A673 (cell line): Measurements from ENCODE around the gene FBXW8. TPM values are rescaled to one million over a fixed set of nuclear protein-coding genes. Genes with fewer than 3 reads are reported as not detected.

ENCODE experiments used
- Bru-seq: library from RNA; stranded (reverse); fragments of 400-500 nt; gene quantifications from one replicate; lab custom pipeline; 2021; lab: Mats Ljungman, UMichigan
- BruChase-seq, 2 experiments: library from RNA; stranded (reverse); fragments of 400-500 nt; gene quantifications; one replicate each; lab custom pipeline; 2021; lab: Mats Ljungman, UMichigan
- BruUV-seq: library from RNA; stranded (reverse); fragments of 400-500 nt; replicated peaks from 2 replicates; lab custom pipeline; 2021; lab: Mats Ljungman, UMichigan
- CTCF ChIA-PET: fragments of 300-600 bp; sonication (Branson Sonifier 250); formaldehyde crosslinking; loops from one replicate; lab custom pipeline; 2022; ENCODE audit warnings: antibody characterized with exemption; lab: Charles Lee
- POLR2A ChIA-PET: fragments of 300-600 bp; sonication (Branson Sonifier 250); formaldehyde crosslinking; loops from one replicate; lab custom pipeline; 2022; ENCODE audit warnings: antibody characterized with exemption; ENCODE audit not compliant: low non-redundant PET; lab: Charles Lee
- DNase-seq: peaks from one replicate; pipeline ENCODE4 v3.0.0-alpha.2; 2015; ENCODE audit warnings: low spot score
- H3K27ac ChIP-seq: fragments of 200-600 bp; sonication (generic); 2 replicates; pipeline ENCODE4 v1.5.1; 2016; ENCODE audit warnings: mixed run types, low read depth, mild to moderate bottlenecking, mixed read lengths, antibody characterized with exemption, low read length; ENCODE audit not compliant: poor library complexity, severe bottlenecking
- H3K27me3 ChIP-seq: fragments of 200-600 bp; sonication (generic); replicated peaks from 2 replicates; pipeline ENCODE4 v1.6.1; 2017; ENCODE audit warnings: mixed run types, low read depth, mild to moderate bottlenecking, mixed read lengths, antibody characterized with exemption, low read length; ENCODE audit not compliant: insufficient read depth, poor library complexity
- H3K36me3 ChIP-seq: fragments of 200-600 bp; sonication (generic); 2 replicates; pipeline ENCODE4 v1.6.1; 2016; ENCODE audit warnings: mixed run types, mild to moderate bottlenecking, mixed read lengths, antibody characterized with exemption, low read length; ENCODE audit not compliant: insufficient read depth, poor library complexity, severe bottlenecking
- H3K4me1 ChIP-seq: fragments of 200-600 bp; sonication (generic); 2 replicates; pipeline ENCODE4 v1.6.1; 2017; ENCODE audit warnings: mixed run types, mild to moderate bottlenecking, mixed read lengths, antibody characterized with exemption, low read length; ENCODE audit not compliant: insufficient read depth, poor library complexity, severe bottlenecking
- H3K4me3 ChIP-seq: fragments of 200-600 bp; sonication (generic); 2 replicates; pipeline ENCODE4 v1.5.1; 2016; ENCODE audit warnings: low read depth, mixed run types, mild to moderate bottlenecking, mixed read lengths, low read length; ENCODE audit not compliant: poor library complexity, severe bottlenecking
- H3K9me3 ChIP-seq: fragments of 200-600 bp; sonication (generic); 2 replicates; pipeline ENCODE4 v1.6.1; 2016; ENCODE audit warnings: mixed run types, low read depth, mild to moderate bottlenecking, mixed read lengths, antibody characterized with exemption, low read length; ENCODE audit not compliant: poor library complexity, severe bottlenecking
- CTCF ChIP-seq: fragments of 300-800, 200-600 bp; sonication (generic); conservative IDR thresholded peaks from 2 replicates; pipeline ENCODE4 v1.5.1; 2017; ENCODE audit warnings: low read depth, mild to moderate bottlenecking, antibody characterized with exemption, low read length, moderate library complexity, mixed read lengths
- EZH2 ChIP-seq: fragments of 200-600 bp; sonication (generic); IDR thresholded peaks from 2 replicates; pipeline ENCODE4 v1.6.1; 2017; ENCODE audit warnings: borderline replicate concordance, low read depth, mild to moderate bottlenecking, mixed read lengths, antibody characterized with exemption, low read length; ENCODE audit not compliant: poor library complexity, severe bottlenecking
- intact Hi-C: fragments of 100-400 bp; cut with micrococcal nuclease; formaldehyde crosslinking; loops from one replicate; pipeline ENCODE4 v1.10.0; 2022; ENCODE audit not compliant: unreplicated experiment
- long read RNA-seq: library from polyadenylated mRNA; stranded (forward); transcript quantifications from one replicate; pipeline ENCODE4 v2.0.0, GENCODE V29; 2022
- total RNA-seq: library from RNA; stranded (reverse); gene quantifications from 2 replicates; pipeline ENCODE4 v1.2.3, GENCODE V29; 2021

FBXW8 gene
- total RNA-seq, result 14.8 and 17.0 TPM in 2 replicates
- percentile 82 among the genes with signal in this experiment for Bru-seq, nascent RNA
- percentile 71 among the genes with signal in this experiment for BruChase-seq, experiment 1, labeled RNA remaining after a 2-hour chase
- percentile 72 among the genes with signal in this experiment for BruChase-seq, experiment 2, labeled RNA remaining after a 6-hour chase
- long read RNA-seq, full-length matches to known transcripts, result 11 of 23 reads
- long read RNA-seq, partial matches to known transcripts, result 3 of 23 reads
- long read RNA-seq, other reads (novel, unspliced or antisense), result 9 of 23 reads

GRCh38 chr12:116910645-116911451 lies at the start of gene FBXW8:
TSS of gene FBXW8 (plus strand) at chr12:116910950. CDS start at chr12:116911038, 88 bp downstream.
- Histone ChIP-seq H3K36me3 (peaks cover 3% of the 10 kb centered on the region), H3K4me3 (peak within 1 kb of the TSS; percentile 76), H3K27ac (peak within 1 kb of the TSS; percentile 81), H3K9me3 (no peaks in the 10 kb centered on the region), H3K27me3 (no peaks in the 10 kb centered on the region), H3K4me1 (peaks cover 4% of the 10 kb centered on the region)
- ChIA-PET POLR2A (interaction anchor here (0.8 kb wide), 1 partner anchor 24 kb away, joined by 3 read pairs; no protein-coding TSS in a partner anchor), CTCF (no interaction called here)
- DNase-seq, result peak; percentile 90
- BruUV-seq, result no TSS peak
- intact Hi-C loops, result no loop called here
- TF ChIP-seq EZH2 (no peak), CTCF (no peak)

GRCh38 chr12:116861320-116861719 lies 49.4 kb upstream of the FBXW8 start:
- no TSS peak for BruUV-seq
- no peaks in the 10 kb centered on the region for H3K27me3 ChIP-seq
- no peak overlapping the region for H3K4me3 ChIP-seq
- no peaks in the 10 kb centered on the region for H3K9me3 ChIP-seq
- no peak for TF ChIP-seq CTCF
- no peak for TF ChIP-seq EZH2
- no peak overlapping the region for H3K27ac ChIP-seq
- POLR2A ChIA-PET, result no interaction called here
- CTCF ChIA-PET, result no interaction called here
- intact Hi-C loops, result no loop called here
- peak; percentile 59 for DNase-seq
- H3K4me1 ChIP-seq, result peaks cover 19% of the 10 kb centered on the region
- H3K36me3 ChIP-seq, result no peaks in the 10 kb centered on the region

GRCh38 chr12:116862167-116862566 lies 48.6 kb upstream of the FBXW8 start:
- Histone ChIP-seq H3K36me3 (no peaks in the 10 kb centered on the region), H3K9me3 (no peaks in the 10 kb centered on the region), H3K4me3 (no peak overlapping the region), H3K4me1 (peaks cover 19% of the 10 kb centered on the region), H3K27me3 (no peaks in the 10 kb centered on the region), H3K27ac (no peak overlapping the region)
- BruUV-seq, result no TSS peak
- TF ChIP-seq CTCF (no peak), EZH2 (no peak)
- CTCF ChIA-PET, result no interaction called here
- POLR2A ChIA-PET, result no interaction called here
- intact Hi-C loops, result no loop called here
- no peak for DNase-seq
